Measurements from ENCODE around the gene EIF4EBP3.

- no peak for TF ChIP-seq CTCF (IDR thresholded peaks at IDR 0.05)
- no peak for TF ChIP-seq POLR2A (IDR thresholded peaks at IDR 0.05)
Observed at GRCh38 chr5:140557965-140558364, 10.5 kb downstream of the EIF4EBP3 start.
